Tibial nerve (tissue), 4 donors: ENCODE results near the gene PPP2R5B. TPM values are rescaled to one million over a fixed set of nuclear protein-coding genes. Genes with fewer than 3 reads are reported as not detected.
A peak's percentile ranks its signal among the peaks of the same experiment; 100 is the strongest.

Source experiments
- DNase-seq, 2 donors: peaks; one replicate each; pipeline ENCODE4 v3.0.0-alpha.2; 2019; ENCODE audit warnings: low spot score in 2 of 2
- H3K27ac ChIP-seq, 4 donors: fragments of 200-600 bp; sonication (generic) in 3 of 4; one replicate each; pipeline ENCODE4 v1.5.1; 2017 to 2019; ENCODE audit warnings: mild to moderate bottlenecking in 1 of 4
- H3K27me3 ChIP-seq, 2 donors: fragments of 200-600 bp; sonication (generic) in 1 of 2; one replicate each; pipeline versions ENCODE4 v1.5.1 to v1.6.0; 2017 to 2019
- H3K36me3 ChIP-seq, 3 donors: fragments of 200-600 bp; sonication (generic); one replicate each; pipeline ENCODE4 v1.5.1; 2018 to 2019
- H3K4me1 ChIP-seq, 4 donors: fragments of 200-600 bp; sonication (generic) in 3 of 4; one replicate each; pipeline ENCODE4 v1.5.1; 2017 to 2019
- H3K4me3 ChIP-seq, 4 donors: fragments of 200-600 bp; sonication (generic) in 3 of 4; one replicate each; pipeline ENCODE4 v1.5.1; 2017 to 2019; ENCODE audit warnings: mild to moderate bottlenecking in 1 of 4, moderate library complexity in 1 of 4
- H3K9me3 ChIP-seq, 4 donors: fragments of 200-600 bp; sonication (generic) in 3 of 4; one replicate each; pipeline ENCODE4 v1.5.1; 2017 to 2019
- EP300 ChIP-seq, 2 donors: sonication (generic); formaldehyde crosslinking; IDR thresholded peaks; one replicate each; pipeline ENCODE4 v1.6.1; 2017; ENCODE audit warnings: antibody characterized with exemption in 2 of 2, mild to moderate bottlenecking in 1 of 2
- POLR2A ChIP-seq, 2 donors: fragments of 450-650 bp; IDR thresholded peaks; one replicate each; pipeline ENCODE4 v1.6.1; 2017; ENCODE audit warnings: antibody characterized with exemption in 2 of 2, mild to moderate bottlenecking in 2 of 2, moderate library complexity in 2 of 2
- WGBS, 2 donors: methylation state at CpG; one replicate each; pipeline ENCODE4 v1.1.5; 2018; 5-methylcytosine and 5-hydroxymethylcytosine counted together
- total RNA-seq, 4 donors: library from RNA; depleted of rRNA; stranded (reverse); fragments of >200 nt; gene quantifications; one replicate each; pipeline ENCODE4 v1.1.0, GENCODE V29; 2016
- TF ChIP-seq, protein P1 (sequence below), 5 experiments: fragments of 200-600 bp in 3 of 5; fragments of 450-650 bp in 2 of 5; sonication (generic) in 3 of 5; IDR thresholded peaks; one replicate each; pipeline ENCODE4 v1.5.1; 2016 to 2019; ENCODE audit warnings: antibody characterized with exemption in 5 of 5, mild to moderate bottlenecking in 3 of 5, moderate library complexity in 2 of 5

PPP2R5B gene
- total RNA-seq, 4 donors from 2014 or later = 10.7 to 21.4 (median 20.2) TPM

DNA sequence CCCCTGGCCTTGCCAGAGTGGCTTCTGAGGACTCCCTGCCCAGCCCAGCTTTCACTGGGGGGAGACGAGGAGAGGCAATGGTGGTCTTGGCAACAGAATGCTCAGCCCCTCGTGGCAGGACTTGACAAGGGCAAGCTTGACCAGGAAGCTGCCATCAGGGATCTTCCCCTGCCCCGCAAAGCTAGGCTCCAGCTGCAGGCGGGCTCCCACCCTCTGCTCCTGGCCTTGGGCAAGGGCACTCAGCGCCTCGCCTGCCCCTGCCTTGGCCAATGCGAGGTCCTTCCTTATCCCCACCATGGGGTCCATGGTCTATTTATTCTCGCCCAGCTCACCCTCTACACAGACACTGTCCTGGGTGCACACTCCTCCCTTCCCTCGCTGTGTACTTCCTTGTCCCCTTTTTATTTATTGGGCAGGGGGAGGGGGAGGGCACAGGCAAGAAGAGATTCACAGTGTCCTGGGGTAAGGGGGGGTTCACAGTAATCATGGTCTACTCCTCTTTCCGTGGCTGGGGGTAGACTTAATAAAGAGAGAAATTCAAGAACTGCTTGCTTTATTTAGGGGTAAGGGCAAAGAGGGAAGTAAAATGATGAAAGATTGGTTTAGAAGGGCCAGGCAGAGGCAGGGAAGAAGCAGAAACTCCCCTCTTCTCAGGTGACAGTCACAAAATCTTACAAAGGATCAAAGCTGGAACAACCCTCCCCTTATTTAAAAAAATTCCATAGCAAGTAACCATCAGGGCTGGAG, 9.6 kb downstream of the PPP2R5B start:
- 81 to 85% methylated on average over 9 to 10 of the region's 10 CpGs for WGBS, 2 donors
- DNase-seq = no peak
- Histone ChIP-seq H3K4me3 (no peak overlapping the region), H3K9me3 (no peaks in the 10 kb centered on the region), H3K27ac (no peak overlapping the region), H3K27me3 (no peaks in the 10 kb centered on the region), H3K4me1 (peaks cover 0 to 8% (median 0%) of the 10 kb centered on the region in 4 donors), H3K36me3 (peaks cover 0 to 67% (median 11%) of the 10 kb centered on the region in 3 donors)
- TF ChIP-seq, protein P1, sequence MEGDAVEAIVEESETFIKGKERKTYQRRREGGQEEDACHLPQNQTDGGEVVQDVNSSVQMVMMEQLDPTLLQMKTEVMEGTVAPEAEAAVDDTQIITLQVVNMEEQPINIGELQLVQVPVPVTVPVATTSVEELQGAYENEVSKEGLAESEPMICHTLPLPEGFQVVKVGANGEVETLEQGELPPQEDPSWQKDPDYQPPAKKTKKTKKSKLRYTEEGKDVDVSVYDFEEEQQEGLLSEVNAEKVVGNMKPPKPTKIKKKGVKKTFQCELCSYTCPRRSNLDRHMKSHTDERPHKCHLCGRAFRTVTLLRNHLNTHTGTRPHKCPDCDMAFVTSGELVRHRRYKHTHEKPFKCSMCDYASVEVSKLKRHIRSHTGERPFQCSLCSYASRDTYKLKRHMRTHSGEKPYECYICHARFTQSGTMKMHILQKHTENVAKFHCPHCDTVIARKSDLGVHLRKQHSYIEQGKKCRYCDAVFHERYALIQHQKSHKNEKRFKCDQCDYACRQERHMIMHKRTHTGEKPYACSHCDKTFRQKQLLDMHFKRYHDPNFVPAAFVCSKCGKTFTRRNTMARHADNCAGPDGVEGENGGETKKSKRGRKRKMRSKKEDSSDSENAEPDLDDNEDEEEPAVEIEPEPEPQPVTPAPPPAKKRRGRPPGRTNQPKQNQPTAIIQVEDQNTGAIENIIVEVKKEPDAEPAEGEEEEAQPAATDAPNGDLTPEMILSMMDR (IDR thresholded peaks at IDR 0.05) = no peak
- TF ChIP-seq POLR2A (IDR thresholded peaks at IDR 0.05) (no peak), EP300 (IDR thresholded peaks at IDR 0.05) (no peak)

DNA sequence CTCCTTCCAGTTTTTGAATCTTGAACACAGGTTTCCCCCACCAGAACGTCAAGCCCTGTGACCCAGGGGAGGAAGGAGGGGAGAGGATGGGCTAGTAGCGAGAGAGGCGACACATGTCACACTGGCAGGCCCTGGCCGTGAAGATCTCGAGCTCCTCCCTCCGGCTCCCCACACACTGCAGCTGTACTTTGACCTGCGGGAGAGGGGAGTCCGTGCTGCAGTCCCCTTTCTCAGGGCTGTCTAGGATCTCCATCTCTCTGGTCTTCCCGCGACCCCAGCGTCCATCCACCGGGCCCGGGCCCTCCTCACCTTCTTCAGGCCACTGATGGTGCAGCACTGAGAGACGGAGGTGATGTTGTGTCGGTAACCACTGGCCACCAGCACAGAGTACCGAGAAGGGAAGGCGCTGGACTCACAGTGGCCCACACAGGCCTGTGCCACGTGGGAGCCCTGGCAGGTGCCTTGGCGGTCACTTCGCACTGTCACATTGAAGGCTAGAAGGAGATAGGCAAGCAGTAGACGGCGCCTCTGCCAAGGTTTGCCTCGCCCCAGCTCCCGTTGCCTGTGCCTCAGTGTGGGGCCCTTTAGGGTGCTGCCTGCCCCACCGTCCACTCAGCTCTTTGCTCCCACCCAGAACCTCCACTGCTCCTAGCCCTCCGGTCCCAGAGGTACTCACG, 10.3 kb downstream of the PPP2R5B start:
- TF ChIP-seq EP300 (IDR thresholded peaks at IDR 0.05) (no peak), POLR2A (IDR thresholded peaks at IDR 0.05) (no peak)
- TF ChIP-seq, protein P1 (IDR thresholded peaks at IDR 0.05) = no peak
- peaks cover 0 to 8% (median 0%) of the 10 kb centered on the region in 4 donors for H3K4me1 ChIP-seq
- WGBS, 2 donors = 72% methylated on average over 21 to 27 of the region's 27 CpGs
- no peak overlapping the region for H3K4me3 ChIP-seq
- H3K27me3 ChIP-seq = no peaks in the 10 kb centered on the region
- no peak overlapping the region for H3K27ac ChIP-seq
- DNase-seq = no peak
- peaks cover 0 to 60% (median 11%) of the 10 kb centered on the region in 3 donors for H3K36me3 ChIP-seq
- H3K9me3 ChIP-seq = no peaks in the 10 kb centered on the region

DNA sequence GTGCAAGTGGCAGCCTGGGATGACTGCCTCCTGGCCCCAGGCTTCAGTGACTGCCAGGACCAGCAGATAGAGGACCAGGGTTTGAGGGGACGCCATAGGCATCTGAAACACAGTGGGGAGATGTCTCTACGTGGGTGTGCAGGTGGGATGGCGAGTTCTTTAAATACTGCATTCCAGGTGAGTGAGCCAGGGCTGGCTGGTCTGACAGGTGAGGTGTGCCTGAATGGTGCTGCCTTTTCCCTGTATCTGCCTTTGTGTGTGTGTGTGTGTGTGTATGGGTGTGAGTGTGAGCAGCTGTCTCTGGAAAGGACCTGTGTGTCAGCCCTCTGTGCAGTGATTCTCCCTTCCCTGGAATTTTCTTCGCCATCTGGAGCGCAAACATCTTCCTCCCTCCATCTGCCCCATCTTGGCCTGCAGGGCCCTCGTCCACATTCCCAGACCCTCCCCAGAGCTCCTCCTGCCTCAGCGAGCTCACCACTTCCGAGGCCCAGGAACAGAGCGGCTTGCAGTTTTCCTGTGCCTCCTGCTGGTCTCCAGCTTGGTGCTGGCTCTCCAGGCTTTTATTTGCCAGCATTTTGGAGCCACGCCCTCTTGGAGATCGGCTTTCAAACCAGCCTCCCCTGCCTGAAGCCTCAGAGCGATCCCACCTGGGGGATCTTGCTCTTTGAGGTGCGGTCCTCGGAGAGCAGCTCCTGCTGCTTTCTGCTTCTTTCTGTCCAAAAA, 11.0 kb downstream of the PPP2R5B start, which contains the start of gene GPHA2:
Gene GPHA2 (minus strand): TSS at position 535 of the 723 bp plus-strand sequence. CDS start 433 bp downstream, at position 102.
- TF ChIP-seq, protein P1 (IDR thresholded peaks at IDR 0.05) = no peak
- TF ChIP-seq EP300 (IDR thresholded peaks at IDR 0.05) (no peak), POLR2A (IDR thresholded peaks at IDR 0.05) (no peak)
- Histone ChIP-seq H3K4me1 (peaks cover 0 to 8% (median 0%) of the 10 kb centered on the region in 4 donors), H3K4me3 (no peak within 1 kb of the TSS), H3K36me3 (peaks cover 0 to 53% (median 7%) of the 10 kb centered on the region in 3 donors), H3K27me3 (no peaks in the 10 kb centered on the region), H3K27ac (peak within 1 kb of the TSS in 1 of 4 donors; percentile 8), H3K9me3 (no peaks in the 10 kb centered on the region)
- DNase-seq = no peak
- 45 to 51% methylated on average over 13 to 14 of the region's 14 CpGs for WGBS, 2 donors

DNA sequence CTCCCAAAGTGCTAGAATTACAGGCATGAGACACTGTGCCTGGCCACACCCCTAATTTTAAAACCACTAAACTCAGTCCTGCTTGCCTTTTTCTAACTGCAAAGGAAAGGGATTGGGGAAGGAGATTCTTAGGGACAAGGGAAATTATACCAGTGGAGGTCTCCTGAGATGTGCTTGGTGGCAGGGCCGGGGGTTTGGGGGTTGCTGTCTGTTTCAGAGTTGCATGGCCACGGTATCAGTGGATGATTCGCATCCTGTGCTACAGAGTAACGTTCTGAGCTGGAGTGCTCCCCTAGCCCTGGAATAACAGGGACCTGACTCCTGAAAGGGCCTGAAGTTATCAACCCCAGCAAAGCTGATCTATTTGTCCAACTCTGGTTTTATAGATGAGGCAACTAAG, 12.1 kb downstream of the PPP2R5B start:
- Histone ChIP-seq H3K4me3 (no peak overlapping the region), H3K27me3 (no peaks in the 10 kb centered on the region), H3K27ac (no peak overlapping the region), H3K9me3 (no peaks in the 10 kb centered on the region), H3K4me1 (peaks cover 0 to 8% (median 0%) of the 10 kb centered on the region in 4 donors), H3K36me3 (peaks cover 0 to 43% (median 0%) of the 10 kb centered on the region in 3 donors)
- 71 to 78% methylated on average over 4 of the region's 4 CpGs for WGBS, 2 donors
- no peak for TF ChIP-seq EP300 (IDR thresholded peaks at IDR 0.05)
- TF ChIP-seq, protein P1 (IDR thresholded peaks at IDR 0.05) = no peak
- no peak for DNase-seq
